Mesothelial cell of epicardium (in vitro differentiated cells): ENCODE results near the gene TMEM129. TPM values are rescaled to one million over a fixed set of nuclear protein-coding genes. Genes with fewer than 3 reads are reported as not detected.

ENCODE experiments used
- DNase-seq, 2 experiments: peaks; one replicate each; pipeline ENCODE4 v3.0.0; 2021; ENCODE audit warnings: low spot score in 2 of 2; ENCODE audit not compliant: unreplicated experiment in 2 of 2
- H3K27ac Mint-ChIP-seq: 2 replicates; pipeline ENCODE4 v1.8.0; 2021; ENCODE audit warnings: mixed read lengths
- H3K27me3 Mint-ChIP-seq: 2 replicates; pipeline ENCODE4 v1.8.0; 2021; ENCODE audit warnings: low read depth, mixed read lengths
- H3K36me3 Mint-ChIP-seq: 2 replicates; pipeline ENCODE4 v1.8.0; 2021; ENCODE audit warnings: mixed read lengths
- H3K4me1 Mint-ChIP-seq: 2 replicates; pipeline ENCODE4 v1.8.0; 2021; ENCODE audit warnings: mixed read lengths
- H3K4me3 Mint-ChIP-seq: 2 replicates; pipeline ENCODE4 v1.8.0; 2021; ENCODE audit warnings: mild to moderate bottlenecking, moderate library complexity, mixed read lengths
- H3K9me3 Mint-ChIP-seq: 2 replicates; pipeline ENCODE4 v1.8.0; 2021; ENCODE audit warnings: mixed read lengths
- CTCF ChIP-seq: fragments of 200-600 bp; sonication (generic); IDR thresholded peaks from one replicate; pipeline ENCODE4 v1.5.0; 2021; ENCODE audit warnings: antibody characterized with exemption; ENCODE audit not compliant: unreplicated experiment
- total RNA-seq: library from RNA; stranded (reverse); gene quantifications from 3 replicates; pipeline ENCODE4 v1.2.1, GENCODE V29; 2021

Gene TMEM129
- total RNA-seq, 1 donor from 2014 or later = 37.8 TPM

- peaks cover 5% of the 10 kb centered on the region for H3K36me3 Mint-ChIP-seq
Observed at GRCh38 chr4:1685235-1686150, 35.6 kb downstream of the TMEM129 start.

GRCh38 chr4:1684506-1685234 lies 36.5 kb downstream of the TMEM129 start:
- no peak for DNase-seq
- peaks cover 2% of the 10 kb centered on the region for H3K36me3 Mint-ChIP-seq
- H3K27me3 Mint-ChIP-seq = no peaks in the 10 kb centered on the region
- no peaks in the 10 kb centered on the region for H3K9me3 Mint-ChIP-seq
- TF ChIP-seq CTCF = no peak
- H3K27ac Mint-ChIP-seq = peak overlapping the region; percentile 50
- peaks cover 10% of the 10 kb centered on the region for H3K4me1 Mint-ChIP-seq
- H3K4me3 Mint-ChIP-seq = peak overlapping the region; percentile 56

More at GRCh38 chr4:1685235-1686150, 35.6 kb downstream of the TMEM129 start:
- Mint-ChIP-seq H3K27me3 (no peaks in the 10 kb centered on the region), H3K4me1 (peaks cover 10% of the 10 kb centered on the region), H3K4me3 (peak overlapping the region; percentile 30), H3K27ac (peak overlapping the region; percentile 25), H3K9me3 (no peaks in the 10 kb centered on the region)
- no peak for DNase-seq
- no peak for TF ChIP-seq CTCF

- Mint-ChIP-seq H3K9me3 (no peaks in the 10 kb centered on the region), H3K4me3 (peak within 1 kb of the TSS; percentile 74), H3K36me3 (no peaks in the 10 kb centered on the region), H3K4me1 (peaks cover 10% of the 10 kb centered on the region), H3K27me3 (no peaks in the 10 kb centered on the region), H3K27ac (peak within 1 kb of the TSS; percentile 86)
- peak; percentile 90 to 96 for DNase-seq
- TF ChIP-seq CTCF = no peak
Observed at GRCh38 chr4:1683736-1684505, 37.2 kb downstream of the TMEM129 start, which contains the start of gene FAM53A. Gene FAM53A, minus strand, starts transcription at chr4:1684313. Its CDS starts 15,572 bp downstream, at chr4:1668741.

GRCh38 chr4:1683261-1683735 lies 37.8 kb downstream of the TMEM129 start:
- Mint-ChIP-seq H3K27ac (peak overlapping the region; percentile 86), H3K4me3 (peak overlapping the region; percentile 74), H3K36me3 (no peaks in the 10 kb centered on the region), H3K9me3 (no peaks in the 10 kb centered on the region), H3K27me3 (no peaks in the 10 kb centered on the region), H3K4me1 (peaks cover 10% of the 10 kb centered on the region)
- no peak for DNase-seq
- no peak for TF ChIP-seq CTCF

GRCh38 chr4:1682860-1683259 lies 38.3 kb downstream of the TMEM129 start:
- Mint-ChIP-seq H3K4me3 (peak overlapping the region; percentile 74), H3K27me3 (no peaks in the 10 kb centered on the region), H3K36me3 (no peaks in the 10 kb centered on the region), H3K9me3 (no peaks in the 10 kb centered on the region), H3K4me1 (peaks cover 10% of the 10 kb centered on the region), H3K27ac (peak overlapping the region; percentile 23)
- no peak for DNase-seq
- TF ChIP-seq CTCF = no peak
